ENCODE results near the gene TRIM31. TPM values are rescaled to one million over a fixed set of nuclear protein-coding genes. Genes with fewer than 3 reads are reported as not detected.

The TRIM31 gene
- total and polyA plus RNA-seq, 2 donors from 2014 or later = 0.22 to 0.26 TPM

DNA sequence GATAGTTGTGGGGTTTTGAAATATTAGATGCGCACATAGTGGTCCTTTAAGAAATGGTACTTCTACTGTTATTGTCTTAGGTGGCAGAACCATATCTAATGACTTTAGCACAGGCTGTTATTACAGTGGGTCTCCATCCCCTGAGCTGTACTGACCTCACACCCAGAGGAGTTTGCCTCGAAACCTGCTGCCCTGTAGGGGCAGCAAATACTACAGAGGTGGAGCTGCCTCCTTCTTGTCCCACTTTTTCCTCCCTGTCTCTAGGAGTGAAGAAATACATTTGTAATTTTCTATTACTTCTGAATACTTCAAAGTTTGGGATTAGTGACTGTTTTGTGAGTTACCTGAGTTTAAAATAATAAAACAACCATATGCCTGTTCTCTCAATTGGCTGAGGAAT, 8.2 kb downstream of the TRIM31 start:
- Histone ChIP-seq H3K9me3 (ENCODE audit: control insufficient read depth in 2 of 3, insufficient read depth in 1 of 3, low read length in 3 of 3) (no peaks in the 10 kb centered on the region), H3K9ac (ENCODE audit: low read length in 3 of 3) (no peak overlapping the region), H3K4me1 (ENCODE audit: control insufficient read depth in 2 of 3, insufficient read depth in 2 of 3, low read depth in 1 of 3, low read length in 3 of 3) (peaks cover 0 to 23% (median 13%) of the 10 kb centered on the region in 3 donors), H3K4me3 (ENCODE audit: low read length in 3 of 3) (no peak overlapping the region), H3K36me3 (ENCODE audit: control insufficient read depth in 2 of 3, insufficient read depth in 3 of 3, low read length in 3 of 3) (no peaks in the 10 kb centered on the region), H3K27ac (ENCODE audit: low read depth in 2 of 2, low read length in 2 of 2) (no peak overlapping the region), H3K27me3 (ENCODE audit: control insufficient read depth, insufficient read depth, low read length) (peaks cover 30% of the 10 kb centered on the region)
- intact Hi-C loops (cut with DNase I) = no loop called here
- no peak for TF ChIP-seq CTCF (IDR thresholded peaks at IDR 0.05; ENCODE audit: borderline replicate concordance, extremely low read depth, insufficient read depth)
- no peak for FAIRE-seq
- DNase-seq = no peak

GRCh38 chr6:30103872-30104179, 9.1 kb downstream of the TRIM31 start:
- FAIRE-seq (no peak), DNase-seq (no peak)
- no peak overlapping the region for H3K27ac ChIP-seq (ENCODE audit: low read depth in 2 of 2, low read length in 2 of 2)
- H3K4me1 ChIP-seq (ENCODE audit: control insufficient read depth in 2 of 3, insufficient read depth in 2 of 3, low read depth in 1 of 3, low read length in 3 of 3) = peaks cover 0 to 23% (median 13%) of the 10 kb centered on the region in 3 donors
- peak overlapping the region in 2 of 3 donors; percentile 49 to 58 for H3K4me3 ChIP-seq (ENCODE audit: low read length in 3 of 3)
- peak overlapping the region in 1 of 3 donors; percentile 35 for H3K9ac ChIP-seq (ENCODE audit: low read length in 3 of 3)
- TF ChIP-seq CTCF (IDR thresholded peaks at IDR 0.05; ENCODE audit: borderline replicate concordance, extremely low read depth, insufficient read depth) = no peak
- H3K9me3 ChIP-seq (ENCODE audit: control insufficient read depth in 2 of 3, insufficient read depth in 1 of 3, low read length in 3 of 3) = no peaks in the 10 kb centered on the region
- no peaks in the 10 kb centered on the region for H3K36me3 ChIP-seq (ENCODE audit: control insufficient read depth in 2 of 3, insufficient read depth in 3 of 3, low read length in 3 of 3)
- H3K27me3 ChIP-seq (ENCODE audit: control insufficient read depth, insufficient read depth, low read length) = peaks cover 35% of the 10 kb centered on the region
- intact Hi-C loops (cut with DNase I) = no loop called here

DNA sequence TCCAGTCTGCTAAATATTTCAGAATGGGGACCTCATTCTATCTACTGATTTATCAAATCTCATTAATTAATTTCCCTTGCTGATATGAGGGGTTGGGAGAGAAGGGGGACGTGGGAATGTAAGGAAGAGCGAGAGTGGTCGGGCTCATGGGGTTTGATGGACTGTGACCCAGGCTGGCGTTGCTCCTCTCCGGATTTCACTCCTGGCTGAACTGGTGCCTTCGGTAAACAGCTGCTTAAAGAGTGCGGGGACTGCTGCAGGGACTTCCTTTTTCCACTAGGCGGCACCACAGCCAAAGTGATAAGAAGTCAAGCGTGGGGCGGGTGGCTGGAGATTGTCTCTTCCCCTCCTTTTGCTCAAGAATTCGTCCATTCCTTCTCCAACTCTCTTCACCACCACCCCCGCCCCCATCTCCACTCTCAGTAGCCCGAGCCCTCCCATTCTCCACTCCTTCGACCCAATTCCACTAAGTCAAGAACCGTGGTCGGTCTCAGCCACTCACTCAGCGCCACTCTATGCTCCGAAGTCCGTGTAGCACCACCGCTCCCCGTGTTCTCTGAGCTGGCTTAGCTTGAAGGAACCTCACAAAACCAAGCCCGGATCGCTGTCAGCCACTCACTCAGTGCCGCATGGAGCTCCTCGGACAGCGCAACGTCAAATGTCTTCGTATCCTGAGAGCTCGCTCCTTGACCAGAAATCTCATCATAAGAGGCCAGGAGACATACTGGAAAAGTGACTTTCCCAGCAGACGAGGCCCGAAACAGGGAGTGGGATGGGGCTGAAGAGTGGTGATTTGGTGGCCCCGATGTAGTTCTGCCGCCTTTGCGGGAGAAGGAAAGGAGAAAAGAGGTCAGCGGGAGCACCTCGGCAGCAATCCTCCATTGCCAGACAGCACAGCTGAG, 9.7 kb downstream of the TRIM31 start:
- intact Hi-C loops (cut with DNase I) = no loop called here
- FAIRE-seq (no peak), DNase-seq (peak; percentile 89 to 96 (median 90))
- Histone ChIP-seq H3K9ac (ENCODE audit: low read length in 3 of 3) (peak overlapping the region in 1 of 3 donors; percentile 35), H3K9me3 (ENCODE audit: control insufficient read depth in 2 of 3, insufficient read depth in 1 of 3, low read length in 3 of 3) (no peaks in the 10 kb centered on the region), H3K4me1 (ENCODE audit: control insufficient read depth in 2 of 3, insufficient read depth in 2 of 3, low read depth in 1 of 3, low read length in 3 of 3) (peaks cover 0 to 23% (median 13%) of the 10 kb centered on the region in 3 donors), H3K36me3 (ENCODE audit: control insufficient read depth in 2 of 3, insufficient read depth in 3 of 3, low read length in 3 of 3) (no peaks in the 10 kb centered on the region), H3K27me3 (ENCODE audit: control insufficient read depth, insufficient read depth, low read length) (peaks cover 41% of the 10 kb centered on the region), H3K27ac (ENCODE audit: low read depth in 2 of 2, low read length in 2 of 2) (peak overlapping the region in 1 of 2 donors; percentile 25), H3K4me3 (ENCODE audit: low read length in 3 of 3) (peak overlapping the region; percentile 44 to 58 (median 49))
- TF ChIP-seq CTCF (IDR thresholded peaks at IDR 0.05; ENCODE audit: borderline replicate concordance, extremely low read depth, insufficient read depth) = peak; percentile 98

All from kidney (tissue), 14 donors.